ENCODE results near the gene ERICH3.

The ERICH3 gene

GRCh38 chr1:74652711-74653139, 20.9 kb downstream of the ERICH3 start:
- Histone ChIP-seq H2AFZ (ENCODE audit: low read depth, low read length, severe bottlenecking) (no peak overlapping the region), H3K4me2 (ENCODE audit: low read depth, low read length, poor library complexity, severe bottlenecking) (no peak overlapping the region), H3K27ac (ENCODE audit: low read depth, low read length) (no peak overlapping the region), H3K9me3 (ENCODE audit: insufficient read depth, low read length) (no peaks in the 10 kb centered on the region), H3F3A (ENCODE audit: insufficient read depth) (no peaks in the 10 kb centered on the region), H3K9ac (ENCODE audit: low read length) (no peak overlapping the region), H3K9me2 (replicated peaks; ENCODE audit: insufficient read depth, low read length) (no peaks in the 10 kb centered on the region), H3K36me3 (ENCODE audit: low read length) (no peaks in the 10 kb centered on the region), H3K27me3 (ENCODE audit: low read length) (no peaks in the 10 kb centered on the region), H4K20me1 (ENCODE audit: low read depth, low read length) (no peaks in the 10 kb centered on the region), H3K79me2 (ENCODE audit: insufficient read depth, low read length) (no peaks in the 10 kb centered on the region), H3K4me3 (ENCODE audit: insufficient read depth, low read length, poor library complexity, severe bottlenecking) (no peak overlapping the region)
- TF ChIP-seq CTCF (IDR thresholded peaks at IDR 0.05; ENCODE audit: insufficient read depth, low read length, poor library complexity, severe bottlenecking), result no peak
- TF ChIP-seq EZH2phosphoT487 (conservative IDR thresholded peaks at IDR 0.05; ENCODE audit: low read length), result no peak

- Histone ChIP-seq H3K4me2 (ENCODE audit: low read depth, low read length, poor library complexity, severe bottlenecking) (no peak overlapping the region), H3K4me3 (ENCODE audit: insufficient read depth, low read length, poor library complexity, severe bottlenecking) (no peak overlapping the region), H3K27me3 (ENCODE audit: low read length) (no peaks in the 10 kb centered on the region), H4K20me1 (ENCODE audit: low read depth, low read length) (no peaks in the 10 kb centered on the region), H2AFZ (ENCODE audit: low read depth, low read length, severe bottlenecking) (no peak overlapping the region), H3K9me3 (ENCODE audit: insufficient read depth, low read length) (no peaks in the 10 kb centered on the region), H3K27ac (ENCODE audit: low read depth, low read length) (no peak overlapping the region), H3K79me2 (ENCODE audit: insufficient read depth, low read length) (no peaks in the 10 kb centered on the region), H3K36me3 (ENCODE audit: low read length) (no peaks in the 10 kb centered on the region), H3F3A (ENCODE audit: insufficient read depth) (no peaks in the 10 kb centered on the region), H3K9me2 (replicated peaks; ENCODE audit: insufficient read depth, low read length) (no peaks in the 10 kb centered on the region), H3K9ac (ENCODE audit: low read length) (no peak overlapping the region)
- TF ChIP-seq EZH2phosphoT487 (conservative IDR thresholded peaks at IDR 0.05; ENCODE audit: low read length) (no peak), CTCF (IDR thresholded peaks at IDR 0.05; ENCODE audit: insufficient read depth, low read length, poor library complexity, severe bottlenecking) (no peak)
Observed at GRCh38 chr1:74650561-74650960, 23.0 kb downstream of the ERICH3 start.

- Histone ChIP-seq H3K4me2 (ENCODE audit: low read depth, low read length, poor library complexity, severe bottlenecking) (no peak overlapping the region), H3K27ac (ENCODE audit: low read depth, low read length) (no peak overlapping the region), H3F3A (ENCODE audit: insufficient read depth) (no peaks in the 10 kb centered on the region), H3K36me3 (ENCODE audit: low read length) (no peaks in the 10 kb centered on the region), H3K4me3 (ENCODE audit: insufficient read depth, low read length, poor library complexity, severe bottlenecking) (no peak overlapping the region), H3K27me3 (ENCODE audit: low read length) (no peaks in the 10 kb centered on the region), H4K20me1 (ENCODE audit: low read depth, low read length) (no peaks in the 10 kb centered on the region), H3K9me3 (ENCODE audit: insufficient read depth, low read length) (no peaks in the 10 kb centered on the region), H3K9me2 (replicated peaks; ENCODE audit: insufficient read depth, low read length) (no peaks in the 10 kb centered on the region), H2AFZ (ENCODE audit: low read depth, low read length, severe bottlenecking) (no peak overlapping the region), H3K9ac (ENCODE audit: low read length) (no peak overlapping the region), H3K79me2 (ENCODE audit: insufficient read depth, low read length) (no peaks in the 10 kb centered on the region)
- no peak for TF ChIP-seq CTCF (IDR thresholded peaks at IDR 0.05; ENCODE audit: insufficient read depth, low read length, poor library complexity, severe bottlenecking)
- no peak for TF ChIP-seq EZH2phosphoT487 (conservative IDR thresholded peaks at IDR 0.05; ENCODE audit: low read length)
Observed at GRCh38 chr1:74641876-74642275, 31.7 kb downstream of the ERICH3 start.

All from SU-DHL-6 (cell line).